ENCODE results near the gene ZNF658. TPM values are rescaled to one million over a fixed set of nuclear protein-coding genes. Genes with fewer than 3 reads are reported as not detected.
"Not testable (repeated sequence)": the region's sequence is repeated elsewhere in the genome, so short reads cannot be mapped to it uniquely, and the experiment has no call there.

The ZNF658 gene
- 7.4 and 8.0 TPM in 2 replicates for total RNA-seq (2014; rRNA removed; shearing (Covaris generic))
- 1.9 and 3.4 TPM in 2 replicates for polyA plus RNA-seq (2015; cell fraction: cytosol; rRNA removed)
- polyA plus RNA-seq (2015; cell fraction: nucleus; rRNA removed) = 10.3 and 12.1 TPM in 2 replicates

- peak; percentile 91 for DNase-seq (ENCODE audit: low read depth, low spot score)
- in situ Hi-C loops (cut with HindIII; ENCODE audit: low pct_unique_long_range_greater_than_20kb, low sequenced_read_pairs) = not testable (repeated sequence)
Observed at GRCh38 chr9:66900490-66901131, at the start of gene ZNF658. ZNF658 (plus strand) TSS chr9:66900725; CDS start chr9:66903562, 2,837 bp downstream.

GRCh38 chr9:66861732-66862131, 38.8 kb upstream of the ZNF658 start:
- DNase-seq (ENCODE audit: low read depth, low spot score); in situ Hi-C loops (cut with HindIII; ENCODE audit: low pct_unique_long_range_greater_than_20kb, low sequenced_read_pairs): not testable (repeated sequence)

- DNase-seq (ENCODE audit: low read depth, low spot score); in situ Hi-C loops (cut with HindIII; ENCODE audit: low pct_unique_long_range_greater_than_20kb, low sequenced_read_pairs): not testable (repeated sequence)
Observed at GRCh38 chr9:66868660-66869059, 31.9 kb upstream of the ZNF658 start.

- in situ Hi-C loops (cut with HindIII; ENCODE audit: low pct_unique_long_range_greater_than_20kb, low sequenced_read_pairs); DNase-seq (ENCODE audit: low read depth, low spot score): not testable (repeated sequence)
Observed at GRCh38 chr9:66880605-66881004, 19.9 kb upstream of the ZNF658 start.

GRCh38 chr9:66881847-66882246, 18.7 kb upstream of the ZNF658 start:
- in situ Hi-C loops (cut with HindIII; ENCODE audit: low pct_unique_long_range_greater_than_20kb, low sequenced_read_pairs); DNase-seq (ENCODE audit: low read depth, low spot score): not testable (repeated sequence)

- in situ Hi-C loops (cut with HindIII; ENCODE audit: low pct_unique_long_range_greater_than_20kb, low sequenced_read_pairs); DNase-seq (ENCODE audit: low read depth, low spot score): not testable (repeated sequence)
Observed at GRCh38 chr9:66890334-66890733, 10.2 kb upstream of the ZNF658 start.

GRCh38 chr9:66901141-66901540, 616 bp downstream of the ZNF658 start:
- in situ Hi-C loops (cut with HindIII; ENCODE audit: low pct_unique_long_range_greater_than_20kb, low sequenced_read_pairs) = not testable (repeated sequence)

GRCh38 chr9:66909560-66909959, 9.0 kb downstream of the ZNF658 start:
- DNase-seq (ENCODE audit: low read depth, low spot score); in situ Hi-C loops (cut with HindIII; ENCODE audit: low pct_unique_long_range_greater_than_20kb, low sequenced_read_pairs): not testable (repeated sequence)

More at GRCh38 chr9:66901141-66901540, 616 bp downstream of the ZNF658 start:
- DNase-seq (ENCODE audit: low read depth, low spot score) = not testable (repeated sequence)

GRCh38 chr9:66920072-66920471, 19.5 kb downstream of the ZNF658 start:
- DNase-seq (ENCODE audit: low read depth, low spot score); in situ Hi-C loops (cut with HindIII; ENCODE audit: low pct_unique_long_range_greater_than_20kb, low sequenced_read_pairs): not testable (repeated sequence)

GRCh38 chr9:66936194-66936870, 35.8 kb downstream of the ZNF658 start:
- in situ Hi-C loops (cut with HindIII; ENCODE audit: low pct_unique_long_range_greater_than_20kb, low sequenced_read_pairs); DNase-seq (ENCODE audit: low read depth, low spot score): not testable (repeated sequence)

- in situ Hi-C loops (cut with HindIII; ENCODE audit: low pct_unique_long_range_greater_than_20kb, low sequenced_read_pairs); DNase-seq (ENCODE audit: low read depth, low spot score): not testable (repeated sequence)
Observed at GRCh38 chr9:66937662-66938061, 37.1 kb downstream of the ZNF658 start.

- DNase-seq (ENCODE audit: low read depth, low spot score); in situ Hi-C loops (cut with HindIII; ENCODE audit: low pct_unique_long_range_greater_than_20kb, low sequenced_read_pairs): not testable (repeated sequence)
Observed at GRCh38 chr9:66938322-66938721, 37.8 kb downstream of the ZNF658 start.

GRCh38 chr9:66939878-66940830, 39.6 kb downstream of the ZNF658 start:
- DNase-seq (ENCODE audit: low read depth, low spot score); in situ Hi-C loops (cut with HindIII; ENCODE audit: low pct_unique_long_range_greater_than_20kb, low sequenced_read_pairs): not testable (repeated sequence)

GRCh38 chr9:66942400-66943155, 42.1 kb downstream of the ZNF658 start:
- in situ Hi-C loops (cut with HindIII; ENCODE audit: low pct_unique_long_range_greater_than_20kb, low sequenced_read_pairs) = not testable (repeated sequence)
- DNase-seq (ENCODE audit: low read depth, low spot score) = peak; percentile 0

- in situ Hi-C loops (cut with HindIII; ENCODE audit: low pct_unique_long_range_greater_than_20kb, low sequenced_read_pairs); DNase-seq (ENCODE audit: low read depth, low spot score): not testable (repeated sequence)
Observed at GRCh38 chr9:66952576-66952975, 52.1 kb downstream of the ZNF658 start.
